Right lobe of liver (tissue), 4 donors: ENCODE measurements around the gene PRF1.
"Not testable (repeated sequence)": the region's sequence is repeated elsewhere in the genome, so short reads cannot be mapped to it uniquely, and the experiment has no call there.

ENCODE experiments used
- POLR2A ChIP-seq: fragments of 450-650 bp; IDR thresholded peaks from one replicate; pipeline ENCODE4 v1.6.1; 2017; ENCODE audit warnings: antibody characterized with exemption, mild to moderate bottlenecking
- TF ChIP-seq, protein P1 (sequence below), 4 donors: fragments of 200-600 bp in 3 of 4; fragments of 450-650 bp in 1 of 4; IDR thresholded peaks; one replicate each; pipeline versions ENCODE4 v1.5.1 to v1.8.0; 2016 to 2022; ENCODE audit warnings: antibody characterized with exemption in 4 of 4, mild to moderate bottlenecking in 2 of 4
- donor health status: DM: no; HTN: no; CAD: no.
- donor health status: DM: no; HTN: no; CAD: no.
- donor health status: DM: no; HTN: yes; CAD: no.

- TF ChIP-seq, protein P1, sequence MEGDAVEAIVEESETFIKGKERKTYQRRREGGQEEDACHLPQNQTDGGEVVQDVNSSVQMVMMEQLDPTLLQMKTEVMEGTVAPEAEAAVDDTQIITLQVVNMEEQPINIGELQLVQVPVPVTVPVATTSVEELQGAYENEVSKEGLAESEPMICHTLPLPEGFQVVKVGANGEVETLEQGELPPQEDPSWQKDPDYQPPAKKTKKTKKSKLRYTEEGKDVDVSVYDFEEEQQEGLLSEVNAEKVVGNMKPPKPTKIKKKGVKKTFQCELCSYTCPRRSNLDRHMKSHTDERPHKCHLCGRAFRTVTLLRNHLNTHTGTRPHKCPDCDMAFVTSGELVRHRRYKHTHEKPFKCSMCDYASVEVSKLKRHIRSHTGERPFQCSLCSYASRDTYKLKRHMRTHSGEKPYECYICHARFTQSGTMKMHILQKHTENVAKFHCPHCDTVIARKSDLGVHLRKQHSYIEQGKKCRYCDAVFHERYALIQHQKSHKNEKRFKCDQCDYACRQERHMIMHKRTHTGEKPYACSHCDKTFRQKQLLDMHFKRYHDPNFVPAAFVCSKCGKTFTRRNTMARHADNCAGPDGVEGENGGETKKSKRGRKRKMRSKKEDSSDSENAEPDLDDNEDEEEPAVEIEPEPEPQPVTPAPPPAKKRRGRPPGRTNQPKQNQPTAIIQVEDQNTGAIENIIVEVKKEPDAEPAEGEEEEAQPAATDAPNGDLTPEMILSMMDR (IDR thresholded peaks at IDR 0.05), result not testable (repeated sequence)
- not testable (repeated sequence) for TF ChIP-seq POLR2A
Observed at GRCh38 chr10:70631735-70632134, 29.2 kb upstream of the PRF1 start.
